Measurements from ENCODE around the gene DSE.

DSE gene

GRCh38 chr6:116362276-116362675 is 8.5 kb upstream of the DSE start:
- no peak for DNase-seq (ENCODE audit: low read depth in 2 of 2)

GRCh38 chr6:116363759-116364158 is 7.0 kb upstream of the DSE start:
- DNase-seq (ENCODE audit: low read depth in 2 of 2): no peak

GRCh38 chr6:116364321-116364720 is 6.4 kb upstream of the DSE start:
- DNase-seq (ENCODE audit: low read depth in 2 of 2): no peak

- DNase-seq (ENCODE audit: low read depth in 2 of 2): no peak
These were observed 5.0 kb upstream of the DSE start for GRCh38 chr6:116365743-116366142.

- DNase-seq (ENCODE audit: low read depth in 2 of 2): no peak
These were observed 3.9 kb upstream of the DSE start for GRCh38 chr6:116366740-116367275.

- DNase-seq (ENCODE audit: low read depth in 2 of 2): no peak
These were observed 1.2 kb upstream of the DSE start for GRCh38 chr6:116369540-116369939.

- DNase-seq (ENCODE audit: low read depth in 2 of 2): no peak
These were observed 585 bp upstream of the DSE start for GRCh38 chr6:116369964-116370759.

GRCh38 chr6:116371120-116371917 is 572 bp downstream of the DSE start:
- peak in 1 of 2 donors; percentile 10 for DNase-seq (ENCODE audit: low read depth in 2 of 2)

- DNase-seq (ENCODE audit: low read depth in 2 of 2): no peak
These were observed 1.1 kb downstream of the DSE start for GRCh38 chr6:116371918-116372209.

- no peak for DNase-seq (ENCODE audit: low read depth in 2 of 2)
These were observed 2.6 kb downstream of the DSE start for GRCh38 chr6:116373300-116373699.

GRCh38 chr6:116373940-116374339 is 3.2 kb downstream of the DSE start:
- DNase-seq (ENCODE audit: low read depth in 2 of 2): no peak

GRCh38 chr6:116374586-116374985 is 3.8 kb downstream of the DSE start:
- DNase-seq (ENCODE audit: low read depth in 2 of 2): no peak

GRCh38 chr6:116375262-116375661 is 4.5 kb downstream of the DSE start:
- no peak for DNase-seq (ENCODE audit: low read depth in 2 of 2)

GRCh38 chr6:116376149-116376548 is 5.4 kb downstream of the DSE start:
- DNase-seq (ENCODE audit: low read depth in 2 of 2): no peak

GRCh38 chr6:116379764-116380163 is 9.0 kb downstream of the DSE start:
- DNase-seq (ENCODE audit: low read depth in 2 of 2): no peak

GRCh38 chr6:116380346-116380745 is 9.6 kb downstream of the DSE start:
- DNase-seq (ENCODE audit: low read depth in 2 of 2): no peak

GRCh38 chr6:116381000-116381399 is 10.3 kb downstream of the DSE start:
- DNase-seq (ENCODE audit: low read depth in 2 of 2): no peak

GRCh38 chr6:116382587-116382986 is 11.8 kb downstream of the DSE start:
- DNase-seq (ENCODE audit: low read depth in 2 of 2): no peak

- DNase-seq (ENCODE audit: low read depth in 2 of 2): no peak
These were observed 14.1 kb downstream of the DSE start for GRCh38 chr6:116384727-116385458.

GRCh38 chr6:116385459-116385802 is 14.7 kb downstream of the DSE start:
- no peak for DNase-seq (ENCODE audit: low read depth in 2 of 2)

GRCh38 chr6:116385921-116386320 is 15.2 kb downstream of the DSE start:
- DNase-seq (ENCODE audit: low read depth in 2 of 2): no peak

- DNase-seq (ENCODE audit: low read depth in 2 of 2): no peak
These were observed 16.0 kb downstream of the DSE start for GRCh38 chr6:116386581-116387299.

All from stimulated activated CD8-positive, alpha-beta memory T cell treated with anti-CD3 and anti-CD28 coated beads, Interleukin-7, amount 100 ng/mL, for 4 hours (primary cell).